HUES48 (cell line): Measurements from ENCODE around the gene OXA1L.
"Not testable (repeated sequence)": the region's sequence is repeated elsewhere in the genome, so short reads cannot be mapped to it uniquely, and the experiment has no call there.

Source experiments
- H3K27ac ChIP-seq: one replicate; pipeline ENCODE4 v1.7.0; 2013; ENCODE audit warnings: low read depth, low read length, inconsistent platforms
- H3K27me3 ChIP-seq: 2 replicates; pipeline ENCODE4 v1.6.1; 2013; ENCODE audit warnings: mild to moderate bottlenecking, low read length; ENCODE audit not compliant: control insufficient read depth, insufficient read depth
- H3K36me3 ChIP-seq: 2 replicates; pipeline ENCODE4 v1.6.1; 2013; ENCODE audit warnings: low read length; ENCODE audit not compliant: control insufficient read depth, insufficient read depth
- H3K4me1 ChIP-seq: 2 replicates; pipeline ENCODE4 v1.6.1; 2013; ENCODE audit warnings: mild to moderate bottlenecking, low read length; ENCODE audit not compliant: control insufficient read depth, insufficient read depth
- H3K4me3 ChIP-seq: 2 replicates; pipeline ENCODE4 v1.5.1; 2013; ENCODE audit warnings: mild to moderate bottlenecking, low read depth, low read length
- H3K9ac ChIP-seq: 2 replicates; pipeline ENCODE4 v1.6.1; 2013; ENCODE audit warnings: mild to moderate bottlenecking, low read depth, low read length, moderate library complexity
- H3K9me3 ChIP-seq: 2 replicates; pipeline ENCODE4 v1.6.1; 2013; ENCODE audit warnings: low read length; ENCODE audit not compliant: control insufficient read depth, insufficient read depth

The OXA1L gene

GRCh38 chr14:22800346-22800745 is 33.9 kb downstream of the OXA1L start:
- Histone ChIP-seq H3K27me3 (no peaks in the 10 kb centered on the region), H3K9me3 (no peaks in the 10 kb centered on the region), H3K4me1 (peaks cover 13% of the 10 kb centered on the region), H3K27ac (no peak overlapping the region), H3K9ac (no peak overlapping the region), H3K4me3 (no peak overlapping the region), H3K36me3 (no peaks in the 10 kb centered on the region)

- H3K36me3 ChIP-seq, result no peaks in the 10 kb centered on the region
- H3K27me3 ChIP-seq, result no peaks in the 10 kb centered on the region
- H3K9ac ChIP-seq, result no peak overlapping the region
- no peaks in the 10 kb centered on the region for H3K9me3 ChIP-seq
- H3K27ac ChIP-seq, result no peak overlapping the region
- peaks cover 7% of the 10 kb centered on the region for H3K4me1 ChIP-seq
- H3K4me3 ChIP-seq, result no peak overlapping the region
Observed at GRCh38 chr14:22801716-22802115, 35.2 kb downstream of the OXA1L start.

- Histone ChIP-seq H3K4me3 (no peak overlapping the region), H3K4me1 (no peaks in the 10 kb centered on the region; the same call in 1 of the 2 replicates), H3K27ac (no peak overlapping the region), H3K27me3 (no peaks in the 10 kb centered on the region), H3K9ac (no peak overlapping the region), H3K9me3 (no peaks in the 10 kb centered on the region), H3K36me3 (no peaks in the 10 kb centered on the region)
Observed at GRCh38 chr14:22802860-22803686, 36.6 kb downstream of the OXA1L start.

GRCh38 chr14:22803687-22803974 is 37.1 kb downstream of the OXA1L start:
- Histone ChIP-seq H3K36me3 (no peaks in the 10 kb centered on the region), H3K4me1 (no peaks in the 10 kb centered on the region; the same call in 1 of the 2 replicates), H3K9ac (no peak overlapping the region), H3K4me3 (no peak overlapping the region), H3K27ac (no peak overlapping the region), H3K27me3 (no peaks in the 10 kb centered on the region), H3K9me3 (no peaks in the 10 kb centered on the region)

GRCh38 chr14:22805235-22805634 is 38.7 kb downstream of the OXA1L start:
- H3K4me3 ChIP-seq, H3K9ac ChIP-seq, H3K27me3 ChIP-seq, H3K36me3 ChIP-seq, H3K27ac ChIP-seq, H3K4me1 ChIP-seq, H3K9me3 ChIP-seq: not testable (repeated sequence)

GRCh38 chr14:22807432-22808087 is 41.1 kb downstream of the OXA1L start:
- H3K27me3 ChIP-seq, result no peaks in the 10 kb centered on the region
- no peak overlapping the region for H3K9ac ChIP-seq
- H3K9me3 ChIP-seq, result no peaks in the 10 kb centered on the region
- no peak overlapping the region for H3K27ac ChIP-seq
- H3K4me1 ChIP-seq, result no peaks in the 10 kb centered on the region; the same call in 1 of the 2 replicates
- H3K4me3 ChIP-seq, result no peak overlapping the region
- no peaks in the 10 kb centered on the region for H3K36me3 ChIP-seq

GRCh38 chr14:22808388-22809209 is 42.1 kb downstream of the OXA1L start:
- H3K9ac ChIP-seq, result no peak overlapping the region
- no peak overlapping the region for H3K27ac ChIP-seq
- H3K4me1 ChIP-seq, result peaks cover 4% of the 10 kb centered on the region
- no peaks in the 10 kb centered on the region for H3K27me3 ChIP-seq
- H3K4me3 ChIP-seq, result no peak overlapping the region
- no peaks in the 10 kb centered on the region for H3K9me3 ChIP-seq
- H3K36me3 ChIP-seq, result no peaks in the 10 kb centered on the region

- H3K9me3 ChIP-seq, result no peaks in the 10 kb centered on the region
- H3K9ac ChIP-seq, result no peak overlapping the region
- no peak overlapping the region for H3K4me3 ChIP-seq
- H3K36me3 ChIP-seq, result no peaks in the 10 kb centered on the region
- peaks cover 14% of the 10 kb centered on the region for H3K4me1 ChIP-seq
- H3K27me3 ChIP-seq, result no peaks in the 10 kb centered on the region
- no peak overlapping the region for H3K27ac ChIP-seq
Observed at GRCh38 chr14:22811722-22812121, 45.2 kb downstream of the OXA1L start.

- no peak overlapping the region for H3K4me3 ChIP-seq
- H3K9ac ChIP-seq, result no peak overlapping the region
- H3K27ac ChIP-seq, result no peak overlapping the region
Observed at GRCh38 chr14:22812744-22813143, 46.3 kb downstream of the OXA1L start.

GRCh38 chr14:22813145-22813544 is 46.7 kb downstream of the OXA1L start:
- Histone ChIP-seq H3K4me1 (peaks cover 14% of the 10 kb centered on the region), H3K4me3 (no peak overlapping the region), H3K9me3 (no peaks in the 10 kb centered on the region), H3K27me3 (no peaks in the 10 kb centered on the region), H3K9ac (no peak overlapping the region), H3K27ac (no peak overlapping the region), H3K36me3 (no peaks in the 10 kb centered on the region)

More at GRCh38 chr14:22812744-22813143, 46.3 kb downstream of the OXA1L start:
- Histone ChIP-seq H3K27me3 (no peaks in the 10 kb centered on the region), H3K9me3 (no peaks in the 10 kb centered on the region), H3K36me3 (no peaks in the 10 kb centered on the region), H3K4me1 (peaks cover 14% of the 10 kb centered on the region)

- H3K4me3 ChIP-seq, result no peak overlapping the region
- peaks cover 20% of the 10 kb centered on the region for H3K4me1 ChIP-seq
- no peaks in the 10 kb centered on the region for H3K36me3 ChIP-seq
- H3K9ac ChIP-seq, result no peak overlapping the region
- H3K27ac ChIP-seq, result no peak overlapping the region
- no peaks in the 10 kb centered on the region for H3K27me3 ChIP-seq
- H3K9me3 ChIP-seq, result no peaks in the 10 kb centered on the region
Observed at GRCh38 chr14:22814373-22814772, 47.9 kb downstream of the OXA1L start.
